H1 (cell line): Measurements from ENCODE around the gene IGLL1. TPM values are rescaled to one million over a fixed set of nuclear protein-coding genes. Genes with fewer than 3 reads are reported as not detected.

Source experiments
- CTCF ChIA-PET: fragments of 300-600 bp; sonication (Branson Sonifier 250); formaldehyde crosslinking; loops from one replicate; lab custom pipeline; 2021; ENCODE audit not compliant: partially characterized antibody; lab: Charles Lee
- POLR2A ChIA-PET: fragments of 300-600 bp; sonication (Branson Sonifier 250); formaldehyde crosslinking; loops from one replicate; lab custom pipeline; 2021; ENCODE audit warnings: inconsistent platforms; ENCODE audit not compliant: partially characterized antibody; lab: Charles Lee
- DNase-seq, 2 experiments: peaks; one replicate each; pipeline versions ENCODE4 v3.0.0 to v3.0.0-alpha.2; 2010 to 2022; ENCODE audit warnings: low spot score in 2 of 2, low read depth in 1 of 2, mixed read lengths in 1 of 2
- FAIRE-seq: peaks from 2 replicates; lab custom pipeline; 2011; peaks lifted over from hg19 to GRCh38; lab: Jason Lieb, UNC
- H2AFZ ChIP-seq: 2 replicates; pipeline ENCODE4 v1.8.1; 2012; ENCODE audit warnings: low read length, inconsistent platforms
- H2AK5ac ChIP-seq: 2 replicates; pipeline ENCODE4 v1.6.1; 2013; ENCODE audit warnings: low read depth, low read length
- H2BK120ac ChIP-seq: replicated peaks from 2 replicates; pipeline ENCODE3; 2013; ENCODE audit warnings: low read depth, low read length, inconsistent platforms
- H2BK12ac ChIP-seq: 2 replicates; pipeline ENCODE4 v1.6.1; 2013; ENCODE audit warnings: low read depth, low read length
- H2BK15ac ChIP-seq: 2 replicates; pipeline ENCODE4 v1.6.1; 2013; ENCODE audit warnings: low read length
- H2BK20ac ChIP-seq: 2 replicates; pipeline ENCODE4 v1.6.1; 2013; ENCODE audit warnings: low read length
- H2BK5ac ChIP-seq: 2 replicates; pipeline ENCODE4 v1.6.1; 2013; ENCODE audit warnings: low read depth, low read length
- H3K14ac ChIP-seq: 2 replicates; pipeline ENCODE4 v1.6.1; 2013; ENCODE audit warnings: inconsistent platforms; ENCODE audit not compliant: insufficient read length
- H3K18ac ChIP-seq: 2 replicates; pipeline ENCODE4 v1.6.1; 2013; ENCODE audit warnings: low read length; ENCODE audit errors: extremely low read depth
- H3K23ac ChIP-seq: 2 replicates; pipeline ENCODE4 v1.6.1; 2013; ENCODE audit warnings: inconsistent platforms; ENCODE audit not compliant: insufficient read length
- H3K23me2 ChIP-seq: 2 replicates; pipeline ENCODE4 v1.6.1; 2013; ENCODE audit warnings: low read depth, low read length
- H3K27ac ChIP-seq: 2 replicates; pipeline ENCODE4 v1.6.1; 2011; ENCODE audit warnings: low read depth, low read length, inconsistent platforms
- H3K27me3 ChIP-seq, 4 experiments: replicated peaks in 1 of 4; 1 replicate in 1 of 4; 2 replicates in 3 of 4; pipeline versions ENCODE4 v1.6.1 to v1.8.1; 2011 to 2013; ENCODE audit warnings: low read length in 3 of 4, mild to moderate bottlenecking in 3 of 4, inconsistent platforms in 2 of 4, mixed read lengths in 2 of 4, moderate library complexity in 1 of 4; ENCODE audit not compliant: control insufficient read depth in 3 of 4, insufficient read depth in 3 of 4; ENCODE audit errors: extremely low read depth in 1 of 4
- H3K36me3 ChIP-seq, 4 experiments: 2 replicates each; pipeline versions ENCODE4 v1.6.1 to v1.8.1; 2011 to 2013; ENCODE audit warnings: mild to moderate bottlenecking in 4 of 4, low read length in 3 of 4, moderate library complexity in 2 of 4, control low read depth in 1 of 4, inconsistent platforms in 1 of 4; ENCODE audit not compliant: insufficient read depth in 4 of 4, control insufficient read depth in 2 of 4
- H3K4ac ChIP-seq: replicated peaks from 2 replicates; pipeline ENCODE3; 2013; ENCODE audit warnings: low read length, low read depth, mixed read lengths, inconsistent platforms; ENCODE audit not compliant: insufficient read length
- H3K4me1 ChIP-seq, 4 experiments: replicated peaks in 1 of 4; 1 replicate in 1 of 4; 2 replicates in 3 of 4; pipeline versions ENCODE4 v1.6.1 to v1.8.1; 2011 to 2013; ENCODE audit warnings: low read length in 3 of 4, inconsistent platforms in 2 of 4, mixed read lengths in 1 of 4; ENCODE audit not compliant: insufficient read depth in 4 of 4, control insufficient read depth in 3 of 4
- H3K4me2 ChIP-seq, 2 experiments: 2 replicates each; pipeline versions ENCODE4 v1.6.1 to v1.8.1; 2011 to 2013; ENCODE audit warnings: low read depth in 2 of 2, low read length in 2 of 2, control low read depth in 1 of 2, inconsistent platforms in 1 of 2, mild to moderate bottlenecking in 1 of 2; ENCODE audit not compliant: insufficient read depth in 1 of 2
- H3K4me3 ChIP-seq, 4 experiments: fragments of 200-600, 300-600 bp in 1 of 4; sonication (generic), shearing (Covaris generic), sonication (Bioruptor Twin) in 1 of 4; 2 replicates each; pipeline versions ENCODE4 v1.5.1 to v1.8.1; 2011 to 2016; ENCODE audit warnings: low read length in 4 of 4, low read depth in 3 of 4, control low read depth in 2 of 4, inconsistent platforms in 2 of 4, mild to moderate bottlenecking in 2 of 4, mixed read lengths in 1 of 4, moderate library complexity in 1 of 4; ENCODE audit not compliant: insufficient read depth in 2 of 4; ENCODE audit errors: extremely low read depth in 1 of 4
- H3K56ac ChIP-seq: replicated peaks from 2 replicates; pipeline ENCODE3; 2013; ENCODE audit warnings: low read depth, mild to moderate bottlenecking, mixed read lengths, low read length, inconsistent platforms; ENCODE audit not compliant: insufficient read length
- H3K79me1 ChIP-seq: 2 replicates; pipeline ENCODE4 v1.6.1; 2013; ENCODE audit warnings: low read depth, low read length, control low read depth
- H3K79me2 ChIP-seq, 2 experiments: 2 replicates each; pipeline versions ENCODE4 v1.6.1 to v1.8.1; 2012 to 2013; ENCODE audit warnings: low read length in 2 of 2, mild to moderate bottlenecking in 2 of 2, inconsistent platforms in 1 of 2; ENCODE audit not compliant: insufficient read depth in 2 of 2, control insufficient read depth in 1 of 2
- H3K9ac ChIP-seq, 4 experiments: replicated peaks in 1 of 4; 1 replicate in 1 of 4; 2 replicates in 3 of 4; pipeline versions ENCODE4 v1.6.1 to v1.8.1; 2011 to 2013; ENCODE audit warnings: low read depth in 3 of 4, low read length in 3 of 4, control low read depth in 2 of 4, mild to moderate bottlenecking in 2 of 4, moderate library complexity in 2 of 4, inconsistent platforms in 1 of 4; ENCODE audit errors: extremely low read depth in 1 of 4
- H3K9me3 ChIP-seq, 2 experiments: 2 replicates each; pipeline versions ENCODE4 v1.6.1 to v1.8.1; 2012 to 2013; ENCODE audit warnings: mild to moderate bottlenecking in 2 of 2, moderate library complexity in 2 of 2, control low read depth in 1 of 2, inconsistent platforms in 1 of 2, low read depth in 1 of 2, low read length in 1 of 2, mixed read lengths in 1 of 2; ENCODE audit not compliant: insufficient read depth in 2 of 2
- H4K20me1 ChIP-seq, 2 experiments: replicated peaks in 1 of 2; 2 replicates each; pipeline versions ENCODE3 to v1.8.1; 2011 to 2013; ENCODE audit warnings: inconsistent platforms in 2 of 2, low read length in 2 of 2, mild to moderate bottlenecking in 1 of 2; ENCODE audit not compliant: insufficient read depth in 2 of 2, control insufficient read depth in 1 of 2
- H4K5ac ChIP-seq: 2 replicates; pipeline ENCODE4 v1.6.1; 2013; ENCODE audit warnings: low read length, low read depth, mixed read lengths, inconsistent platforms; ENCODE audit not compliant: insufficient read length
- H4K8ac ChIP-seq: 2 replicates; pipeline ENCODE4 v1.8.0; 2013; ENCODE audit warnings: mild to moderate bottlenecking, moderate library complexity, low read length, inconsistent platforms; ENCODE audit not compliant: insufficient read depth; ENCODE audit errors: extremely low read depth
- H4K91ac ChIP-seq: replicated peaks from 2 replicates; pipeline ENCODE3; 2013; ENCODE audit warnings: low read length, mixed read lengths, inconsistent platforms; ENCODE audit not compliant: insufficient read length
- JUND ChIP-seq: IDR thresholded peaks from 2 replicates; pipeline ENCODE4 v1.6.1; 2011; ENCODE audit warnings: mild to moderate bottlenecking, improper control_type of control experiment, low read length
- KDM1A ChIP-seq: fragments of 200-600, 300-600 bp; sonication (generic); IDR thresholded peaks from 2 replicates; pipeline ENCODE4 v1.7.1; 2016; ENCODE audit warnings: mild to moderate bottlenecking, low read length, borderline replicate concordance
- WGBS, 2 experiments: shearing (Covaris generic) in 1 of 2; methylation state at CpG; one replicate each; pipeline versions ENCODE4 v1.1.6 to v1.1.7; 2013 to 2015; ENCODE audit warnings: low lambda C conversion rate in 2 of 2, mixed read lengths in 2 of 2, inconsistent platforms in 1 of 2, low coverage in 1 of 2, missing lambda C conversion rate in 1 of 2; ENCODE audit not compliant: insufficient replicate concordance in 2 of 2, insufficient coverage in 1 of 2, insufficient read length in 1 of 2; ENCODE audit errors: extremely low coverage in 1 of 2, missing lambda C conversion rate in 1 of 2; 5-methylcytosine and 5-hydroxymethylcytosine counted together
- polyA plus RNA-seq, 7 experiments: library from polyadenylated mRNA; depleted of rRNA in 3 of 7; stranded (reverse) in 5 of 7; unstranded in 2 of 7; fragments of >200 nt in 5 of 7; fragments of 200-250 nt in 2 of 7; gene quantifications; 1 replicate in 5 of 7; 2 replicates in 1 of 7; 4 replicates in 1 of 7; pipeline versions ENCODE4 v1.2.1 to v1.2.3, GENCODE V29; 2011 to 2013; ENCODE audit warnings: missing spikeins in 2 of 7, mixed read lengths in 2 of 7
- total RNA-seq: library from RNA; stranded (reverse); fragmentation: NEBNext Ultra II Directional; extraction: Animal tissue kit (Norgen Biotek cat#: 25700); gene quantifications from 2 replicates; pipeline ENCODE4 v1.2.1, GENCODE V29; 2021

IGLL1 gene
- total and polyA plus RNA-seq, 2 of the 8 experiments (the other 6 are each of a cell fraction or from before 2014, with no cell fraction given) = not detected

GRCh38 chr22:23557467-23557866, 22.6 kb downstream of the IGLL1 start:
- Histone ChIP-seq H4K20me1 (peaks cover 0 to 1% of the 10 kb centered on the region in 2 experiments), H3K23ac (no peak overlapping the region), H3K14ac (no peak overlapping the region), H3K79me2 (no peaks in the 10 kb centered on the region), H2AFZ (no peak overlapping the region), H3K23me2 (peaks cover 5% of the 10 kb centered on the region; the same call in 1 of the 2 replicates), H3K4me2 (no peak overlapping the region), H3K56ac (no peak overlapping the region), H2BK20ac (no peak overlapping the region), H2AK5ac (no peak overlapping the region), H3K9me3 (no peaks in the 10 kb centered on the region), H3K36me3 (no peaks in the 10 kb centered on the region), H3K27ac (no peak overlapping the region), H4K8ac (no peak overlapping the region), H4K5ac (no peak overlapping the region), H3K27me3 (no peaks in the 10 kb centered on the region; a peak in 2 of 7 replicates), H3K4ac (no peak overlapping the region), H3K4me1 (no peaks in the 10 kb centered on the region), H2BK15ac (no peak overlapping the region), H3K9ac (no peak overlapping the region), H3K79me1 (no peaks in the 10 kb centered on the region; the same call in 1 of the 2 replicates), H4K91ac (no peak overlapping the region), H2BK5ac (no peak overlapping the region), H3K18ac (no peak overlapping the region), H3K4me3 (no peak overlapping the region), H2BK120ac (no peak overlapping the region), H2BK12ac (no peak overlapping the region)
- ChIA-PET CTCF (interaction anchor here (1.2 kb wide), 3 partner anchors 33 to 172 kb away, joined by 3 read pairs; no protein-coding TSS in a partner anchor), POLR2A (no interaction called here)
- DNase-seq (no peak), FAIRE-seq (no peak)
- peak; percentile 48; the same call in 1 of the 2 replicates for TF ChIP-seq KDM1A
- TF ChIP-seq JUND = no peak
- WGBS, 2 experiments = 88% methylated on average over 4 of the region's 4 CpGs; no CpG with 5 or more reads in 1 of the 2 experiments
